CD14-positive monocyte (primary cell): Measurements from ENCODE around the gene AIRE. TPM values are rescaled to one million over a fixed set of nuclear protein-coding genes. Genes with fewer than 3 reads are reported as not detected.

Experiments used
- DNase-seq, 3 donors: peaks; one replicate each; pipeline ENCODE4 v3.0.0-alpha.2; 2011 to 2022
- H2AFZ ChIP-seq: 2 replicates; pipeline ENCODE4 v1.6.0; 2012; ENCODE audit warnings: mild to moderate bottlenecking, low read depth, low read length, inconsistent platforms; ENCODE audit not compliant: insufficient read depth, poor library complexity, severe bottlenecking
- H3K27ac ChIP-seq, 2 donors: 1 replicate in 1 of 2; 2 replicates in 1 of 2; pipeline ENCODE4 v1.5.1; 2012 to 2013; ENCODE audit warnings: low read length in 2 of 2, control low read depth in 1 of 2, inconsistent platforms in 1 of 2, low read depth in 1 of 2, mild to moderate bottlenecking in 1 of 2
- H3K27me3 ChIP-seq, 2 donors: one replicate each; pipeline versions ENCODE4 v1.6.0 to v1.6.1; 2011 to 2013; ENCODE audit warnings: low read length in 2 of 2; ENCODE audit not compliant: control insufficient read depth in 2 of 2, insufficient read depth in 2 of 2
- H3K36me3 ChIP-seq, 2 donors: replicated peaks in 1 of 2; 1 replicate in 1 of 2; 2 replicates in 1 of 2; pipeline versions ENCODE4 v1.5.1 to v1.6.1; 2012 to 2013; ENCODE audit warnings: low read length in 2 of 2, control low read depth in 1 of 2, inconsistent platforms in 1 of 2, mild to moderate bottlenecking in 1 of 2; ENCODE audit not compliant: insufficient read depth in 2 of 2, control insufficient read depth in 1 of 2
- H3K4me1 ChIP-seq, 2 donors: 1 replicate in 1 of 2; 2 replicates in 1 of 2; pipeline versions ENCODE4 v1.5.1 to v1.6.1; 2012 to 2013; ENCODE audit warnings: low read length in 2 of 2, control low read depth in 1 of 2, inconsistent platforms in 1 of 2, mild to moderate bottlenecking in 1 of 2, moderate library complexity in 1 of 2; ENCODE audit not compliant: insufficient read depth in 2 of 2, control insufficient read depth in 1 of 2
- H3K4me2 ChIP-seq: replicated peaks from 2 replicates; pipeline ENCODE3; 2012; ENCODE audit warnings: low read length, moderate library complexity, mild to moderate bottlenecking; ENCODE audit not compliant: poor library complexity, severe bottlenecking; ENCODE audit errors: extremely low read depth
- H3K4me3 ChIP-seq, 3 experiments: fragments of 200-600 bp in 1 of 3; sonication (generic) in 1 of 3; replicated peaks in 1 of 3; 1 replicate in 2 of 3; 2 replicates in 1 of 3; pipeline ENCODE4 v1.5.1; 2011 to 2013; ENCODE audit warnings: low read length in 3 of 3, mild to moderate bottlenecking in 3 of 3, control low read depth in 2 of 3, low read depth in 2 of 3, inconsistent platforms in 1 of 3, moderate library complexity in 1 of 3
- H3K79me2 ChIP-seq: 2 replicates; pipeline ENCODE4 v1.6.0; 2012; ENCODE audit warnings: mild to moderate bottlenecking, control low read depth, inconsistent platforms, low read length, moderate library complexity; ENCODE audit not compliant: insufficient read depth
- H3K9ac ChIP-seq: 2 replicates; pipeline ENCODE4 v1.6.0; 2017; ENCODE audit warnings: low read length, mild to moderate bottlenecking; ENCODE audit not compliant: insufficient read depth, poor library complexity, severe bottlenecking
- H3K9me3 ChIP-seq, 2 donors: replicated peaks in 1 of 2; 1 replicate in 1 of 2; 2 replicates in 1 of 2; pipeline versions ENCODE4 v1.5.1 to v1.6.1; 2012 to 2013; ENCODE audit warnings: low read length in 2 of 2, control low read depth in 1 of 2; ENCODE audit not compliant: control insufficient read depth in 1 of 2, insufficient read depth in 1 of 2
- H4K20me1 ChIP-seq: 2 replicates; pipeline ENCODE4 v1.6.0; 2012; ENCODE audit warnings: mild to moderate bottlenecking, low read length, control low read depth, moderate library complexity; ENCODE audit not compliant: insufficient read depth
- H3K27ac Mint-ChIP-seq, 7 donors: one replicate each; pipeline ENCODE4 v1.8.0; 2020; ENCODE audit warnings: mild to moderate bottlenecking in 7 of 7, mixed read lengths in 7 of 7, moderate library complexity in 6 of 7, inconsistent platforms in 2 of 7
- H3K27me3 Mint-ChIP-seq, 3 donors: one replicate each; pipeline ENCODE4 v1.8.0; 2021 to 2022; ENCODE audit warnings: low read depth in 3 of 3, mild to moderate bottlenecking in 3 of 3, mixed read lengths in 3 of 3, moderate library complexity in 3 of 3, inconsistent platforms in 1 of 3
- H3K36me3 Mint-ChIP-seq, 2 donors: one replicate each; pipeline ENCODE4 v1.8.0; 2020; ENCODE audit warnings: mixed read lengths in 2 of 2, inconsistent platforms in 1 of 2, mild to moderate bottlenecking in 1 of 2
- H3K4me1 Mint-ChIP-seq: one replicate; pipeline ENCODE4 v1.8.0; 2020; ENCODE audit warnings: mild to moderate bottlenecking, mixed read lengths
- H3K4me3 Mint-ChIP-seq, 2 donors: one replicate each; pipeline ENCODE4 v1.8.0; 2020; ENCODE audit warnings: mild to moderate bottlenecking in 2 of 2, mixed read lengths in 2 of 2, moderate library complexity in 1 of 2
- H3K9me3 Mint-ChIP-seq, 7 donors: one replicate each; pipeline ENCODE4 v1.8.0; 2020 to 2022; ENCODE audit warnings: mixed read lengths in 7 of 7, mild to moderate bottlenecking in 6 of 7, moderate library complexity in 6 of 7, inconsistent platforms in 2 of 7
- WGBS: methylation state at CpG from one replicate; pipeline ENCODE4 v1.1.5; 2013; ENCODE audit warnings: missing lambda C conversion rate; ENCODE audit not compliant: insufficient coverage; 5-methylcytosine and 5-hydroxymethylcytosine counted together
- intact Hi-C, 2 donors: fragments of 100-400 bp; cut with micrococcal nuclease; formaldehyde crosslinking; loops; one replicate each; pipeline versions ENCODE4 v1.15.0 to v1.15.1; 2023
- polyA plus RNA-seq, 3 donors: library from polyadenylated mRNA; depleted of rRNA in 1 of 3; unstranded in 2 of 3; stranded (reverse) in 1 of 3; fragments of 300-500 nt in 2 of 3; fragments of >200 nt in 1 of 3; fragmentation: Illumina TruSeq in 2 of 3; gene quantifications; 1 replicate in 2 of 3; 2 replicates in 1 of 3; pipeline ENCODE4 v1.2.3, GENCODE V29; 2012 to 2021
- TF ChIP-seq, protein P1 (sequence below): fragments of 200-600 bp; IDR thresholded peaks from one replicate; pipeline ENCODE4 v1.8.0; 2022; ENCODE audit warnings: antibody characterized with exemption, mild to moderate bottlenecking

The AIRE gene
- polyA plus RNA-seq, 3 donors, result not detected

DNA sequence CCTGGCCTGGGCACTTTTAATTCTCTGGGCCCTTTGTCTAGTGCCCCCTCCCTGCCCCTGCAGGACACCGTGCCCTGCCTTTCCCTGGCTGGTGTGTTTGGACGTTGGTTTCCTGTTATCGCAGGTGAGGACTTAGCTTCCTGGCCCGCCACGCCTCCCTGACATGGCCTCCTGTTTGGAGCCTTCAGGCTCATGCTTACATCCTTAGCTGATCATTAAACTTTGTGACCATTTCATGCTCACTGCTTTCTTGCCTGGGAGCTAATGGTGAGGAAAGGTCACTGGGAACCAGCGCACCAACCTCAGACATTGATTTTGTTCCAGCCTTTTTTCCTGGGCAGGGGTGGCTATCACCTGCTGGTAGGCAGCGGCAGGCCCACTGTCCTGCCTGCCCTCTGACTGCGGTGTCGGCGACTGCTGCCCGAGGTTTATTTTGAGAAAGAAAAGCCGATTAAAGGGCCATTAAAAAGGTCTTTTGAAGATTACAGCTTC is 17.9 kb downstream of the AIRE start:
- H3K4me3 Mint-ChIP-seq, result peak overlapping the region in 1 of 2 donors; percentile 4
- H3K4me1 ChIP-seq, result peaks cover 25 to 36% of the 10 kb centered on the region in 2 donors
- H3K27ac Mint-ChIP-seq, result peak overlapping the region in 2 of 7 donors; percentile 42 to 70
- H3K9ac ChIP-seq, result no peak overlapping the region
- H3K4me1 Mint-ChIP-seq, result peaks cover 41% of the 10 kb centered on the region
- peaks cover 22 to 23% of the 10 kb centered on the region in 2 donors for H3K36me3 Mint-ChIP-seq
- WGBS, result 95% methylated on average over 9 of the region's 12 CpGs
- DNase-seq, result no peak
- H3K79me2 ChIP-seq, result peaks cover 71% of the 10 kb centered on the region
- TF ChIP-seq, protein P1, sequence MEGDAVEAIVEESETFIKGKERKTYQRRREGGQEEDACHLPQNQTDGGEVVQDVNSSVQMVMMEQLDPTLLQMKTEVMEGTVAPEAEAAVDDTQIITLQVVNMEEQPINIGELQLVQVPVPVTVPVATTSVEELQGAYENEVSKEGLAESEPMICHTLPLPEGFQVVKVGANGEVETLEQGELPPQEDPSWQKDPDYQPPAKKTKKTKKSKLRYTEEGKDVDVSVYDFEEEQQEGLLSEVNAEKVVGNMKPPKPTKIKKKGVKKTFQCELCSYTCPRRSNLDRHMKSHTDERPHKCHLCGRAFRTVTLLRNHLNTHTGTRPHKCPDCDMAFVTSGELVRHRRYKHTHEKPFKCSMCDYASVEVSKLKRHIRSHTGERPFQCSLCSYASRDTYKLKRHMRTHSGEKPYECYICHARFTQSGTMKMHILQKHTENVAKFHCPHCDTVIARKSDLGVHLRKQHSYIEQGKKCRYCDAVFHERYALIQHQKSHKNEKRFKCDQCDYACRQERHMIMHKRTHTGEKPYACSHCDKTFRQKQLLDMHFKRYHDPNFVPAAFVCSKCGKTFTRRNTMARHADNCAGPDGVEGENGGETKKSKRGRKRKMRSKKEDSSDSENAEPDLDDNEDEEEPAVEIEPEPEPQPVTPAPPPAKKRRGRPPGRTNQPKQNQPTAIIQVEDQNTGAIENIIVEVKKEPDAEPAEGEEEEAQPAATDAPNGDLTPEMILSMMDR, result no peak
- H4K20me1 ChIP-seq, result peaks cover 79% of the 10 kb centered on the region
- H3K27me3 ChIP-seq, result no peaks in the 10 kb centered on the region
- H2AFZ ChIP-seq, result no peak overlapping the region
- no peak overlapping the region for H3K4me3 ChIP-seq
- H3K9me3 ChIP-seq, result no peaks in the 10 kb centered on the region
- H3K4me2 ChIP-seq, result no peak overlapping the region
- H3K36me3 ChIP-seq, result peaks cover 20 to 24% of the 10 kb centered on the region in 2 donors
- peaks cover 0 to 5% (median 2%) of the 10 kb centered on the region in 3 donors for H3K27me3 Mint-ChIP-seq
- H3K27ac ChIP-seq, result no peak overlapping the region
- intact Hi-C loops, result no loop called here
- H3K9me3 Mint-ChIP-seq, result no peaks in the 10 kb centered on the region

DNA sequence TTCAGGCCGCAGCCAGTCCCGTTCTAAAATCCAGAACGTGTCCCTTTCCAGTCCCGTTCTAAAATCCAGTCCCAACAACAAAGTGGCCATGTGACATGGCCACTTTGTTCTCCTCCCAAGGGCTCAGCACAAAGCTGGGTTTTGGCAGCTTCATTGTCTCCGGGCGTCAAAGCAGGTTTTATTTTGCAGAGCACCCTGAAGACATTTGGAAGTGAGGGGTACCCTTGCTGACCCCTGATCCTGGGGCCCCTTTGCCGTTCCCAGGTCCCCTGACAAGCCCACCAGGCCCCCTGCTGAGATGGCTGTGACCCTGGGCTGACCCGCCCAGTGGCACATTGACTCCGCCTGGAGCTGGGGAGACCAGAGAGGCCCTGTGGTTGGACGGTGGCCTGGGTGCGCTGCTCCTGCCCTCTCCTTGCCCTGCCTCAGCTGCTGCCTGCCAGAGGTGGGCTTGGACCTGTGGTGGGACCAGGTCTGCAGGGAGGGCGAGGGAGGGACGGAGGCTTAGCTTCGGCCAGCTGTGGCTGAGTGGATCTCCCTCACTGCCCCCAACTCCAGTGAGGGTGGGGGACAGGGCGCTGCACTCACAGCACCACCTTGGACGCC is 18.4 kb downstream of the AIRE start:
- DNase-seq, result no peak
- Histone ChIP-seq H3K79me2 (peaks cover 71% of the 10 kb centered on the region), H3K4me2 (no peak overlapping the region), H3K9me3 (no peaks in the 10 kb centered on the region), H2AFZ (no peak overlapping the region), H4K20me1 (peaks cover 83% of the 10 kb centered on the region), H3K4me1 (peaks cover 23 to 31% of the 10 kb centered on the region in 2 donors), H3K27ac (no peak overlapping the region), H3K9ac (no peak overlapping the region), H3K27me3 (no peaks in the 10 kb centered on the region), H3K4me3 (no peak overlapping the region), H3K36me3 (peaks cover 23 to 24% of the 10 kb centered on the region in 2 donors)
- intact Hi-C loops, result no loop called here
- WGBS, result 98% methylated on average over 12 of the region's 16 CpGs
- TF ChIP-seq, protein P1, result no peak
- no peaks in the 10 kb centered on the region for H3K9me3 Mint-ChIP-seq
- no peak overlapping the region for H3K4me3 Mint-ChIP-seq
- peak overlapping the region in 1 of 7 donors; percentile 68 for H3K27ac Mint-ChIP-seq
- peaks cover 0 to 5% (median 0%) of the 10 kb centered on the region in 3 donors for H3K27me3 Mint-ChIP-seq
- H3K4me1 Mint-ChIP-seq, result peaks cover 37% of the 10 kb centered on the region
- peaks cover 24 to 28% of the 10 kb centered on the region in 2 donors for H3K36me3 Mint-ChIP-seq
